Measurements from ENCODE around the gene NHSL1.

The NHSL1 gene

DNA sequence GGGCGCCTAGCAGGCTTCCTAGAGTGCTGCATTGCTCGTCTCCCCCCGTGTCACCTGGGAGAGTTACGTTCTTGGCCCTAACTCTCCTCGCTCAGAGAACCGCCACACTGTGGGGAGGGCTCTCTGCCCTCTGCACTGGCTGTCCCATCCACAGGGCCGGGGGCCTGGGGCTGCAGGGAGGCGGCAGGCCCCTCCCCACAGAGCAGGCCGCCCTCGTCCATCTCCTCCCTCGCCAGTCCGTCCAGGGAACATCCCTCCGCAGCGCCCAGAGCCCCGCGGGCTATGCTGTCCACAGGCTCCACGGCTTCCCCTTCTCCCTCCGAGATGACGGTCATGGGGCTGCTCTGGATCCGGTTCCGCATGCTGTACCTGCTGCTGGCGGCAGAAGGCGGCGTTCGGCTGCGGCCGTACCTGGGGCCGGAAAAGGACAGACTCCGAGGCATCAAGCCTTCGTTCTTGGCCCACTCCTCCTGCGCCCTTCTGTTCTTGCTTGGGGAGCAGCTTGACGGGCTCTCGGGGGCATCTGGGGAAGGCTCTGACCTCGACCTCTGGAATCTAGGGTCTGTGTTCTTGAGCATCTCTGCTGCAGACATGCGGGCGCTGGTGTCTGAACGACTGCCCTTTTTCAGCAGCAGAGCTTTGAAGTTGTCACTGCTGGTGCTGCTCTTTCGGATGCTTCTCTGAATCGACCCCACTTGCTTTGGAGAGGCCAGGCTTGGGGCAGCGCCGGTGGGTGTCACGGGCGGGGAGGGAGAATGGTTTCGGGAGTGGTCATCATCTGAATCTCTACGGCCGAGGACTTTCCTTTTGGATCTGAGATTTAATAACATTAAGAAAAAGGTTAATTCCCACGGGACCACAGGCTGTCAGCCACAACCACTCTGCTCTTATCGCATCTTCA lies 75.0 kb downstream of the NHSL1 start:
- POLR2A ChIA-PET, result no interaction called here
- Histone ChIP-seq H3K27me3 (replicated peaks in 2 of 5; ENCODE audit: control insufficient read depth in 4 of 5, insufficient read depth in 5 of 5, low read length in 4 of 5) (no peaks in the 10 kb centered on the region), H3K4me3 (ENCODE audit: control insufficient read depth in 1 of 7, extremely low read depth in 1 of 7, insufficient read depth in 4 of 7, low read depth in 2 of 7, low read length in 6 of 7) (no peak overlapping the region), H3K9me3 (ENCODE audit: control extremely low read depth in 1 of 5, control insufficient read depth in 4 of 5, insufficient read depth in 2 of 5, low read depth in 1 of 5, low read length in 4 of 5) (no peaks in the 10 kb centered on the region), H3K27ac (ENCODE audit: insufficient read depth in 1 of 2, low read depth in 1 of 2, low read length in 2 of 2, poor library complexity in 1 of 2, severe bottlenecking in 2 of 2) (no peak overlapping the region), H3K36me3 (ENCODE audit: control insufficient read depth in 4 of 4, insufficient read depth in 4 of 4, low read length in 3 of 4) (peaks cover 0 to 10% (median 4%) of the 10 kb centered on the region in 4 experiments), H3K4me1 (ENCODE audit: control extremely low read depth in 1 of 4, control insufficient read depth in 4 of 4, insufficient read depth in 4 of 4, low read length in 3 of 4) (peaks cover 2 to 11% (median 5%) of the 10 kb centered on the region in 4 experiments)
- no peak for DNase-seq
- 95% methylated on average over 47 of the region's 48 CpGs for WGBS (ENCODE audit: insufficient coverage)
- CTCF ChIA-PET, result interaction anchor here (1.0 to 10.6 kb wide), 4 partner anchors 10 to 343 kb away, joined by 3 to 133 read pairs (median 25); no protein-coding TSS in a partner anchor

GRCh38 chr6:138422861-138423260 lies 76.4 kb downstream of the NHSL1 start:
- CTCF ChIA-PET, result interaction anchor here (0.6 to 1.9 kb wide), 5 partner anchors 11 to 306 kb away, joined by 3 to 6 read pairs (median 3); no protein-coding TSS in a partner anchor
- H3K36me3 ChIP-seq (ENCODE audit: control insufficient read depth in 4 of 4, insufficient read depth in 4 of 4, low read length in 3 of 4), result peaks cover 2 to 19% (median 14%) of the 10 kb centered on the region in 4 experiments
- H3K4me1 ChIP-seq (ENCODE audit: control extremely low read depth in 1 of 4, control insufficient read depth in 4 of 4, insufficient read depth in 4 of 4, low read length in 3 of 4), result peaks cover 2 to 11% (median 5%) of the 10 kb centered on the region in 4 experiments
- peaks cover 0 to 6% (median 0%) of the 10 kb centered on the region in 5 experiments for H3K9me3 ChIP-seq (ENCODE audit: control extremely low read depth in 1 of 5, control insufficient read depth in 4 of 5, insufficient read depth in 2 of 5, low read depth in 1 of 5, low read length in 4 of 5)
- peak in 1 of 3 donors; percentile 19 for DNase-seq
- no peak overlapping the region for H3K27ac ChIP-seq (ENCODE audit: insufficient read depth in 1 of 2, low read depth in 1 of 2, low read length in 2 of 2, poor library complexity in 1 of 2, severe bottlenecking in 2 of 2)
- H3K27me3 ChIP-seq (replicated peaks in 2 of 5; ENCODE audit: control insufficient read depth in 4 of 5, insufficient read depth in 5 of 5, low read length in 4 of 5), result no peaks in the 10 kb centered on the region
- POLR2A ChIA-PET, result no interaction called here
- peak overlapping the region in 1 of 7 experiments; percentile 28 for H3K4me3 ChIP-seq (ENCODE audit: control insufficient read depth in 1 of 7, extremely low read depth in 1 of 7, insufficient read depth in 4 of 7, low read depth in 2 of 7, low read length in 6 of 7)

- ChIA-PET POLR2A (no interaction called here), CTCF (interaction anchor here (1.0 to 1.9 kb wide), 3 partner anchors 16 to 166 kb away, joined by 3 to 6 read pairs (median 5); no protein-coding TSS in a partner anchor)
- no peak for DNase-seq
Measured at GRCh38 chr6:138421608-138422007, 77.7 kb downstream of the NHSL1 start.

DNA sequence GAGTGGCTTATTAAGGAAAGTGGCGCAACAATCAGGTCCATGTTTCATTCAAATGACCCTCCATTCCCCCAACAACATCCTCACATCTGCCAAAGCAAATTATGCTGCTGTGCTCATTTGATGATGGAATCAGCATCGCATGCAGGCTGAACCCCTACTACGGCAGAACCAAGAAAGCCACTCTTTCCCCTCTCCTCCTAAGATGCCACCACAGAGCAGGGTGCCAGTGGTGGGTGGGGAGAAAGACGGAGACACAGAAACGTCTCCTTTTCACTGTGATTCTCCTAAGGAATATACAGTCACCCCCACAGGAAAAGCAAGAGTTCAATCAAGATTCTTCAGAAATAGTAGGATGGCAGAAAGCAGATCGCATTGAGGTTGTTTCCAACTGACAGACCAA lies 78.2 kb downstream of the NHSL1 start:
- H3K36me3 ChIP-seq (ENCODE audit: control insufficient read depth in 4 of 4, insufficient read depth in 4 of 4, low read length in 3 of 4), result peaks cover 2 to 31% (median 20%) of the 10 kb centered on the region in 4 experiments
- POLR2A ChIA-PET, result no interaction called here
- no peak overlapping the region for H3K27ac ChIP-seq (ENCODE audit: insufficient read depth in 1 of 2, low read depth in 1 of 2, low read length in 2 of 2, poor library complexity in 1 of 2, severe bottlenecking in 2 of 2)
- H3K9me3 ChIP-seq (ENCODE audit: control extremely low read depth in 1 of 5, control insufficient read depth in 4 of 5, insufficient read depth in 2 of 5, low read depth in 1 of 5, low read length in 4 of 5), result peaks cover 0 to 11% (median 2%) of the 10 kb centered on the region in 5 experiments
- CTCF ChIA-PET, result interaction anchor here (1.0 to 1.3 kb wide), 2 partner anchors 15 to 18 kb away, joined by 3 to 4 read pairs; no protein-coding TSS in a partner anchor
- no CpG with 5 or more reads among the region's 6 CpGs for WGBS (ENCODE audit: insufficient coverage)
- DNase-seq, result no peak
- H3K27me3 ChIP-seq (replicated peaks in 2 of 5; ENCODE audit: control insufficient read depth in 4 of 5, insufficient read depth in 5 of 5, low read length in 4 of 5), result no peaks in the 10 kb centered on the region
- H3K4me3 ChIP-seq (ENCODE audit: control insufficient read depth in 1 of 7, extremely low read depth in 1 of 7, insufficient read depth in 4 of 7, low read depth in 2 of 7, low read length in 6 of 7), result no peak overlapping the region
- peaks cover 2 to 11% (median 5%) of the 10 kb centered on the region in 4 experiments for H3K4me1 ChIP-seq (ENCODE audit: control extremely low read depth in 1 of 4, control insufficient read depth in 4 of 4, insufficient read depth in 4 of 4, low read length in 3 of 4)

More at GRCh38 chr6:138421608-138422007, 77.7 kb downstream of the NHSL1 start:
- peaks cover 0 to 11% (median 2%) of the 10 kb centered on the region in 5 experiments for H3K9me3 ChIP-seq (ENCODE audit: control extremely low read depth in 1 of 5, control insufficient read depth in 4 of 5, insufficient read depth in 2 of 5, low read depth in 1 of 5, low read length in 4 of 5)
- no peaks in the 10 kb centered on the region for H3K27me3 ChIP-seq (replicated peaks in 2 of 5; ENCODE audit: control insufficient read depth in 4 of 5, insufficient read depth in 5 of 5, low read length in 4 of 5)
- 98% methylated on average over 10 of the region's 10 CpGs for WGBS (ENCODE audit: insufficient coverage)
- H3K27ac ChIP-seq (ENCODE audit: insufficient read depth in 1 of 2, low read depth in 1 of 2, low read length in 2 of 2, poor library complexity in 1 of 2, severe bottlenecking in 2 of 2), result no peak overlapping the region
- H3K4me3 ChIP-seq (ENCODE audit: control insufficient read depth in 1 of 7, extremely low read depth in 1 of 7, insufficient read depth in 4 of 7, low read depth in 2 of 7, low read length in 6 of 7), result no peak overlapping the region
- H3K4me1 ChIP-seq (ENCODE audit: control extremely low read depth in 1 of 4, control insufficient read depth in 4 of 4, insufficient read depth in 4 of 4, low read length in 3 of 4), result peaks cover 2 to 11% (median 5%) of the 10 kb centered on the region in 4 experiments
- H3K36me3 ChIP-seq (ENCODE audit: control insufficient read depth in 4 of 4, insufficient read depth in 4 of 4, low read length in 3 of 4), result peaks cover 2 to 28% (median 19%) of the 10 kb centered on the region in 4 experiments

- H3K4me3 ChIP-seq (ENCODE audit: control insufficient read depth in 1 of 7, extremely low read depth in 1 of 7, insufficient read depth in 4 of 7, low read depth in 2 of 7, low read length in 6 of 7), result no peak overlapping the region
Measured at GRCh38 chr6:138420356-138420755, 78.9 kb downstream of the NHSL1 start.

GRCh38 chr6:138419766-138420165 lies 79.5 kb downstream of the NHSL1 start:
- DNase-seq, result no peak
- H3K36me3 ChIP-seq (ENCODE audit: control insufficient read depth in 4 of 4, insufficient read depth in 4 of 4, low read length in 3 of 4), result peaks cover 2 to 35% (median 23%) of the 10 kb centered on the region in 4 experiments
- ChIA-PET POLR2A (interaction anchor here (0.6 kb wide), 1 partner anchor 27 kb away, joined by 3 read pairs; no protein-coding TSS in a partner anchor), CTCF (interaction anchor here (0.6 to 1.3 kb wide), 2 partner anchors 17 to 56 kb away, joined by 3 to 4 read pairs; no protein-coding TSS in a partner anchor)
- H3K4me3 ChIP-seq (ENCODE audit: control insufficient read depth in 1 of 7, extremely low read depth in 1 of 7, insufficient read depth in 4 of 7, low read depth in 2 of 7, low read length in 6 of 7), result no peak overlapping the region
- WGBS (ENCODE audit: insufficient coverage), result 100% methylated on average over 3 of the region's 3 CpGs
- no peak overlapping the region for H3K27ac ChIP-seq (ENCODE audit: insufficient read depth in 1 of 2, low read depth in 1 of 2, low read length in 2 of 2, poor library complexity in 1 of 2, severe bottlenecking in 2 of 2)
- H3K9me3 ChIP-seq (ENCODE audit: control extremely low read depth in 1 of 5, control insufficient read depth in 4 of 5, insufficient read depth in 2 of 5, low read depth in 1 of 5, low read length in 4 of 5), result peaks cover 0 to 11% (median 2%) of the 10 kb centered on the region in 5 experiments
- peaks cover 2 to 11% (median 5%) of the 10 kb centered on the region in 4 experiments for H3K4me1 ChIP-seq (ENCODE audit: control extremely low read depth in 1 of 4, control insufficient read depth in 4 of 4, insufficient read depth in 4 of 4, low read length in 3 of 4)
- no peaks in the 10 kb centered on the region for H3K27me3 ChIP-seq (replicated peaks in 2 of 5; ENCODE audit: control insufficient read depth in 4 of 5, insufficient read depth in 5 of 5, low read length in 4 of 5)

More at GRCh38 chr6:138420356-138420755, 78.9 kb downstream of the NHSL1 start:
- DNase-seq, result no peak
- H3K27ac ChIP-seq (ENCODE audit: insufficient read depth in 1 of 2, low read depth in 1 of 2, low read length in 2 of 2, poor library complexity in 1 of 2, severe bottlenecking in 2 of 2), result no peak overlapping the region
- H3K4me1 ChIP-seq (ENCODE audit: control extremely low read depth in 1 of 4, control insufficient read depth in 4 of 4, insufficient read depth in 4 of 4, low read length in 3 of 4), result peaks cover 2 to 11% (median 5%) of the 10 kb centered on the region in 4 experiments
- peaks cover 0 to 11% (median 2%) of the 10 kb centered on the region in 5 experiments for H3K9me3 ChIP-seq (ENCODE audit: control extremely low read depth in 1 of 5, control insufficient read depth in 4 of 5, insufficient read depth in 2 of 5, low read depth in 1 of 5, low read length in 4 of 5)
- 94% methylated on average over 4 of the region's 4 CpGs for WGBS (ENCODE audit: insufficient coverage)
- peaks cover 2 to 31% (median 23%) of the 10 kb centered on the region in 4 experiments for H3K36me3 ChIP-seq (ENCODE audit: control insufficient read depth in 4 of 4, insufficient read depth in 4 of 4, low read length in 3 of 4)
- no peaks in the 10 kb centered on the region for H3K27me3 ChIP-seq (replicated peaks in 2 of 5; ENCODE audit: control insufficient read depth in 4 of 5, insufficient read depth in 5 of 5, low read length in 4 of 5)
- ChIA-PET POLR2A (interaction anchor here (0.6 kb wide), 1 partner anchor 27 kb away, joined by 3 read pairs; no protein-coding TSS in a partner anchor), CTCF (interaction anchor here (0.6 to 1.3 kb wide), 2 partner anchors 18 to 56 kb away, joined by 3 to 4 read pairs; no protein-coding TSS in a partner anchor)

Measured in common myeloid progenitor, CD34-positive (primary cell).